ENCODE data around the gene CDK14. TPM values are rescaled to one million over a fixed set of nuclear protein-coding genes. Genes with fewer than 3 reads are reported as not detected.

CDK14 gene
- total RNA-seq, 2 donors from 2014 or later: 10.8 to 14.6 TPM

DNA sequence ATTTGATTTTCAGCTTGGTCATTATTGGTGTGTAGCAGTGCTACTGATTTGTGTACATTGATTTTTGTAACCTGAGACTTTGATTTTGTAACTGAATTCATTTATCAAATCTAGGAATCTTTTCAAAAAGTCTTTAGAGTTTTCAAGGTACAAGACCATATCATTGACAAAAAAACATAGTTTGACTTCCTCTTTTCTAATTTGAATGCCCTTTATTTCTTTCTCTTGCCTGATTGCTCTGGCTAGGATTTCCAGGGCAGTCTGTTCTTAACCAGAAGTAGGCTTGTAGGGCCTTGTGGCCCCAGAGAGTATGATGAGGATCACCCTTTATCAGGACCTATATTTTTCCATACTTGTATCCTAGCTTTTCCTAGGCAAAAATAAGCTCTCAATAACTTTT is 433.6 kb downstream of the CDK14 start:
- no peak for TF ChIP-seq CTCF (IDR thresholded peaks at IDR 0.05)
- H3K4me3 ChIP-seq: no peak overlapping the region
- H3K27ac ChIP-seq: no peak overlapping the region
- no peak for ATAC-seq (ENCODE audit: insufficient number of reproducible peaks, low FRiP score, low read depth)
- peaks cover 0 to 6% of the 10 kb centered on the region in 2 donors for H3K4me1 ChIP-seq (ENCODE audit: control insufficient read depth in 1 of 2, low read depth in 2 of 2)
- H3K36me3 ChIP-seq: no peaks in the 10 kb centered on the region
- H3K27me3 ChIP-seq (replicated peaks; ENCODE audit: insufficient read depth): no peaks in the 10 kb centered on the region
- H3K9me3 ChIP-seq: no peaks in the 10 kb centered on the region
- DNase-seq (ENCODE audit: low spot score): no peak

- H3K27ac ChIP-seq: no peak overlapping the region
- DNase-seq (ENCODE audit: low spot score) (no peak), ATAC-seq (ENCODE audit: insufficient number of reproducible peaks, low FRiP score, low read depth) (no peak)
- no peak for TF ChIP-seq CTCF (IDR thresholded peaks at IDR 0.05)
- no peak overlapping the region for H3K4me3 ChIP-seq
- no peaks in the 10 kb centered on the region for H3K27me3 ChIP-seq (replicated peaks; ENCODE audit: insufficient read depth)
- peaks cover 0 to 6% of the 10 kb centered on the region in 2 donors for H3K4me1 ChIP-seq (ENCODE audit: control insufficient read depth in 1 of 2, low read depth in 2 of 2)
- H3K36me3 ChIP-seq: no peaks in the 10 kb centered on the region
- no peaks in the 10 kb centered on the region for H3K9me3 ChIP-seq
Observed at GRCh38 chr7:91030680-91031380, 434.7 kb downstream of the CDK14 start.

GRCh38 chr7:91031757-91032156 is 435.6 kb downstream of the CDK14 start:
- peaks cover 0 to 6% of the 10 kb centered on the region in 2 donors for H3K4me1 ChIP-seq (ENCODE audit: control insufficient read depth in 1 of 2, low read depth in 2 of 2)

GRCh38 chr7:91033574-91033973 is 437.5 kb downstream of the CDK14 start:
- Histone ChIP-seq H3K4me3 (no peak overlapping the region), H3K9me3 (no peaks in the 10 kb centered on the region), H3K27ac (no peak overlapping the region), H3K27me3 (replicated peaks; ENCODE audit: insufficient read depth) (no peaks in the 10 kb centered on the region), H3K4me1 (ENCODE audit: control insufficient read depth in 1 of 2, low read depth in 2 of 2) (peaks cover 0 to 6% of the 10 kb centered on the region in 2 donors), H3K36me3 (no peaks in the 10 kb centered on the region)
- ATAC-seq (ENCODE audit: insufficient number of reproducible peaks, low FRiP score, low read depth) (no peak), DNase-seq (ENCODE audit: low spot score) (no peak)
- no peak for TF ChIP-seq CTCF (IDR thresholded peaks at IDR 0.05)

More at GRCh38 chr7:91031757-91032156, 435.6 kb downstream of the CDK14 start:
- no peak for DNase-seq (ENCODE audit: low spot score)
- no peak for ATAC-seq (ENCODE audit: insufficient number of reproducible peaks, low FRiP score, low read depth)
- no peaks in the 10 kb centered on the region for H3K27me3 ChIP-seq (replicated peaks; ENCODE audit: insufficient read depth)
- no peak overlapping the region for H3K4me3 ChIP-seq
- no peaks in the 10 kb centered on the region for H3K36me3 ChIP-seq
- no peaks in the 10 kb centered on the region for H3K9me3 ChIP-seq
- no peak overlapping the region for H3K27ac ChIP-seq
- TF ChIP-seq CTCF (IDR thresholded peaks at IDR 0.05): no peak

DNA sequence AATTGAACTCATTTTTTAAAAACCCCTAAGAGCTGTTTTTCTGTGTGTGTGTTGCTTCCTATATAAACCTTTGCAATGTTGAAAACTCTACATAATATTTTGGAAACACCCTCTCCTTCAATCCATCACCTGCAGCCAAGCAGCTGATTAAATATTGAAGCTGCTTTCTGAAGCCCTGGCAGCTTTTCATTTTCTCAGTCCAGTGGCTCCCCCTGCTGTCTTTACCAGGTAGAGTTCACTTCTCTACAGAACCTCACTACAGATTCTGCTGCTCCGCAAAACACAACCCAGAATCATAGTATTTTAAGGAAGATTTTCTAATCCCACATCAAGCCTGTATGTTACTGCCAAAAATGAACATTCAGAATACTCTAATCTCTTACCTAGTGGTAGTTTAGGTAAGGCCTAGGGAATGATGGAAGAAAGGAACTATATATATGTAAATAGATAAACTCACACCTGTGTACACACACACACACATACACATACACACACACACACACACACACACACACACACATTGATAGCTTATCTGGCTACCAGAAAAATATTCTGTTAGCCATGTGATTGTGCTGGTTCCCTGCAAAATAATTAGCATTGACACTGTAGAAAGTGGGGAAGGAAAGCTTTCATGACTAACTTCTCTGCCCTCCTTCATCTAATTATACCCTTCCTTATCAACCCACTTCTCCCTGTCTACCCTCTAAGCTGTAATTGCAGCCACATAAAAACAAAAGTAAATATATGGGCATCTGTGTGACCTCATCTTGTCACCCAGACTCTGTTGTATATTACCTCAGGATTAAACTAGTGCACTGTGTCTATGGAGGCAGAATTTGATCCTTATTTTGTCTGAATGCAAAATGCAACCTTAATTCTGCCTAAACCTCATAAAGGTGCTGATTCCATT is 438.6 kb downstream of the CDK14 start:
- no peak for ATAC-seq (ENCODE audit: insufficient number of reproducible peaks, low FRiP score, low read depth)

More for the DNA sequence above, 438.6 kb downstream of the CDK14 start:
- Histone ChIP-seq H3K4me3 (no peak overlapping the region), H3K4me1 (ENCODE audit: control insufficient read depth in 1 of 2, low read depth in 2 of 2) (peaks cover 0 to 6% of the 10 kb centered on the region in 2 donors), H3K27me3 (replicated peaks; ENCODE audit: insufficient read depth) (no peaks in the 10 kb centered on the region), H3K36me3 (no peaks in the 10 kb centered on the region), H3K9me3 (no peaks in the 10 kb centered on the region), H3K27ac (no peak overlapping the region)
- DNase-seq (ENCODE audit: low spot score): no peak
- peak; percentile 56 for TF ChIP-seq CTCF (IDR thresholded peaks at IDR 0.05)

Data from thoracic aorta (tissue), 2 donors.